ENCODE data around the gene CRK.
"Not testable (repeated sequence)": the region's sequence is repeated elsewhere in the genome, so short reads cannot be mapped to it uniquely, and the experiment has no call there.

DNA sequence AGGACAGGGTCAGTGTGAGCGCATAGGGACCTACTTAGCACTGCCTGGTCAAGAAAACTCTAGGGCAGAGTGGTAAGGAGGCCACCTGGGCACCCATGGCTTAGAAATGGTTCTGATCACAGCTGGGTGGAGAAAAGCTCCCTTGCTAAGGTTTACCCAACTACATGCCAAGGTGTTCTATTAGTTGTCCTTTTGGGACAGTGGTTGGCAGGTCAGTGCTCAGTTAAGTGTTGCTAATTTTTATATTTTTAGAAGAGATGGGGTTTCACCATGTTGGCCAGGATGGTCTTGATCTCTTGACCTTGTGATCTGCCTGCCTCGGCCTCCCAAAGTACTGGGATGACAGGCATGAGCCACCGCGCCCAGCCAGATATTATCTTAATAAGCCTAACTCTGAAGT is 10.3 kb downstream of the CRK start:
- TF ChIP-seq POLR2A (IDR thresholded peaks at IDR 0.05; ENCODE audit: low read length); GATA1 (IDR thresholded peaks at IDR 0.05; ENCODE audit: low read depth, low read length): not testable (repeated sequence)

Measured in erythroblast (primary cell).